Loucy (cell line): ENCODE data around the gene JSRP1.

Source experiments
- H2AFZ ChIP-seq: fragments of 200-600 bp; sonication (generic); 2 replicates; pipeline ENCODE4 v1.6.0; 2016; ENCODE audit warnings: antibody characterized with exemption, mild to moderate bottlenecking, low read length, moderate library complexity
- H3F3A ChIP-seq: fragments of 200-600 bp; 2 replicates; pipeline ENCODE4 v1.6.0; 2016; ENCODE audit warnings: antibody characterized with exemption, low read depth, mild to moderate bottlenecking
- H3K27me3 ChIP-seq: fragments of 200-600 bp; sonication (generic); 2 replicates; pipeline ENCODE4 v1.6.1; 2014; ENCODE audit warnings: low read length, mild to moderate bottlenecking; ENCODE audit not compliant: insufficient read depth, poor library complexity, severe bottlenecking
- H3K36me3 ChIP-seq: fragments of 200-600 bp; sonication (generic); 2 replicates; pipeline ENCODE4 v1.6.1; 2016; ENCODE audit warnings: low read length; ENCODE audit not compliant: insufficient read depth
- H3K4me1 ChIP-seq: fragments of 200-600 bp; sonication (generic); 2 replicates; pipeline ENCODE4 v1.5.1; 2014; ENCODE audit warnings: low read length, mild to moderate bottlenecking; ENCODE audit not compliant: insufficient read depth, poor library complexity, severe bottlenecking
- H3K4me2 ChIP-seq: fragments of 200-600 bp; sonication (generic); 2 replicates; pipeline ENCODE4 v1.6.0; 2014; ENCODE audit warnings: antibody characterized with exemption, low read length, low read depth, mild to moderate bottlenecking; ENCODE audit not compliant: poor library complexity, severe bottlenecking
- H3K4me3 ChIP-seq: fragments of 200-600 bp; sonication (generic); 2 replicates; pipeline ENCODE4 v1.5.1; 2014; ENCODE audit warnings: low read length, mild to moderate bottlenecking, mixed read lengths; ENCODE audit not compliant: poor library complexity, severe bottlenecking
- H3K79me2 ChIP-seq: fragments of 200-600 bp; sonication (generic); 2 replicates; pipeline ENCODE4 v1.6.1; 2014; ENCODE audit warnings: low read length; ENCODE audit not compliant: insufficient read depth
- H3K9ac ChIP-seq: fragments of 200-600 bp; sonication (generic); 2 replicates; pipeline ENCODE4 v1.6.0; 2014; ENCODE audit warnings: mild to moderate bottlenecking, low read depth, low read length, moderate library complexity; ENCODE audit not compliant: poor library complexity, severe bottlenecking
- H3K9me2 ChIP-seq: fragments of 200-600 bp; sonication (generic); replicated peaks from 2 replicates; pipeline ENCODE4 v1.6.1; 2016; ENCODE audit warnings: low read depth, low read length, mixed read lengths
- H3K9me3 ChIP-seq: fragments of 200-600 bp; sonication (generic); 2 replicates; pipeline ENCODE4 v1.6.1; 2014; ENCODE audit warnings: mild to moderate bottlenecking, antibody characterized with exemption, low read length, low read depth; ENCODE audit not compliant: insufficient read depth
- H4K20me1 ChIP-seq: fragments of 200-600 bp; sonication (generic); 2 replicates; pipeline ENCODE4 v1.6.0; 2014; ENCODE audit warnings: antibody characterized with exemption, low read length, mild to moderate bottlenecking; ENCODE audit not compliant: insufficient read depth, poor library complexity, severe bottlenecking
- CTCF ChIP-seq: fragments of 200-600 bp; sonication (generic); conservative IDR thresholded peaks from 2 replicates; pipeline ENCODE4 v1.5.1; 2014; ENCODE audit warnings: mild to moderate bottlenecking, antibody characterized with exemption, low read length
- EZH2phosphoT487 ChIP-seq: fragments of 200-600 bp; IDR thresholded peaks from 2 replicates; pipeline ENCODE4 v1.6.1; 2018; ENCODE audit warnings: antibody characterized with exemption, mild to moderate bottlenecking, moderate library complexity, borderline replicate concordance

The JSRP1 gene

DNA sequence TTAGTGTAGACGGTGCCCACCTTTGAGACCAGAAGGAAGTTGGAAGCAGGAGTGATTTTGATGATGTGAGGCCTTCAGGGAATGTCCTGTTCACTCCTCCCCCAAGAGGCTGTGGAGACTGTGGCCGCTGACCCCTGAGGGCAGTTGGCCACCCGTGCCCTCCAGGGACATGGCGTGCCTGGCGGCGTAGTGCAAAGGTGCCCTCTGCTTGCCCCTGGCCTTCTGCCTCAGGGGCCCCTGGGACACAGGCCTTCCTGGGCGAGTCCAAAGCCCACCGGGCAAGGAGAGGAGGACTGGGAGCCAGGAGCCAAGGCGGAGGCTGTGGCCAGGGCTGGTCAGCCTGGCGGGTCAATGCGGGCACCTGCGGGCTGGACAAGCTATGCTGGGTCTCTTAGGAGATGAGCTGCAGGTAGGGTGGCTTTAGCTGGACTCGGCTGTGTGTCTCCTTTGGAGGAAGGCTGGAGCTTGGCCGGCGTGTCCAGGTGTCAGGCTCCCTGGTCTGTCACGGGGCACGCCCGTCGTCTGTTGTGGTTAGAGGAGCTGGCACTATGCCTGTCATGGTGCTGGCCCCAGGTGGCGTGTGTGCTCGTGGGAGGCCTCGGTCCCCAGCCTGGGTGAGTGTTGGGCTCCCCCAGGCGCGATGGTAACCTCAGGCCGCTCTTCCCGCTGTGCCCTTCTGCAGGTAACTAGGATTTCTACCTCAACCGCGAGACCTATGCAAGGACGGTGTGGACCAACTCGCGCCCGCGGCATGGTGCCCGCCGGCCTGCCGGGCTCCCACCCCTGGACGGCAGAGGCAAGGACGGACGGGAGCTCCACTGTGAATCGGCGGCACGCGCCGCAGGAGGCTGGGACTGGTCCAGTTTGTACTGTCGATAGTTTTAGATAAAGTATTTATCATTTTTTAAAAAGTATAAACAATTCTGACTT is 26.8 kb downstream of the JSRP1 start:
- H3K27me3 ChIP-seq, result no peaks in the 10 kb centered on the region
- H3K4me2 ChIP-seq, result no peak overlapping the region
- H3F3A ChIP-seq, result no peaks in the 10 kb centered on the region
- TF ChIP-seq CTCF (no peak), EZH2phosphoT487 (no peak)
- H2AFZ ChIP-seq, result no peak overlapping the region
- peaks cover 16% of the 10 kb centered on the region for H3K79me2 ChIP-seq
- peaks cover 57% of the 10 kb centered on the region; the same call in 1 of the 2 replicates for H3K36me3 ChIP-seq
- H3K4me3 ChIP-seq, result no peak overlapping the region
- no peaks in the 10 kb centered on the region for H3K9me3 ChIP-seq
- peaks cover 10% of the 10 kb centered on the region for H3K4me1 ChIP-seq
- H3K9me2 ChIP-seq, result no peaks in the 10 kb centered on the region
- peaks cover 10% of the 10 kb centered on the region for H4K20me1 ChIP-seq
- no peak overlapping the region for H3K9ac ChIP-seq

- H3K79me2 ChIP-seq, result peaks cover 6% of the 10 kb centered on the region; the same call in 1 of the 2 replicates
- H3F3A ChIP-seq, result no peaks in the 10 kb centered on the region
- H3K36me3 ChIP-seq, result peaks cover 65% of the 10 kb centered on the region; the same call in 1 of the 2 replicates
- H3K9me2 ChIP-seq, result no peaks in the 10 kb centered on the region
- H2AFZ ChIP-seq, result no peak overlapping the region
- no peak overlapping the region for H3K4me2 ChIP-seq
- H3K4me1 ChIP-seq, result no peaks in the 10 kb centered on the region
- TF ChIP-seq EZH2phosphoT487 (no peak), CTCF (no peak)
- no peaks in the 10 kb centered on the region for H3K27me3 ChIP-seq
- no peaks in the 10 kb centered on the region for H3K9me3 ChIP-seq
- peaks cover 3% of the 10 kb centered on the region for H4K20me1 ChIP-seq
- H3K9ac ChIP-seq, result no peak overlapping the region
- no peak overlapping the region for H3K4me3 ChIP-seq
These were observed 27.8 kb downstream of the JSRP1 start for GRCh38 chr19:2228157-2229030.

DNA sequence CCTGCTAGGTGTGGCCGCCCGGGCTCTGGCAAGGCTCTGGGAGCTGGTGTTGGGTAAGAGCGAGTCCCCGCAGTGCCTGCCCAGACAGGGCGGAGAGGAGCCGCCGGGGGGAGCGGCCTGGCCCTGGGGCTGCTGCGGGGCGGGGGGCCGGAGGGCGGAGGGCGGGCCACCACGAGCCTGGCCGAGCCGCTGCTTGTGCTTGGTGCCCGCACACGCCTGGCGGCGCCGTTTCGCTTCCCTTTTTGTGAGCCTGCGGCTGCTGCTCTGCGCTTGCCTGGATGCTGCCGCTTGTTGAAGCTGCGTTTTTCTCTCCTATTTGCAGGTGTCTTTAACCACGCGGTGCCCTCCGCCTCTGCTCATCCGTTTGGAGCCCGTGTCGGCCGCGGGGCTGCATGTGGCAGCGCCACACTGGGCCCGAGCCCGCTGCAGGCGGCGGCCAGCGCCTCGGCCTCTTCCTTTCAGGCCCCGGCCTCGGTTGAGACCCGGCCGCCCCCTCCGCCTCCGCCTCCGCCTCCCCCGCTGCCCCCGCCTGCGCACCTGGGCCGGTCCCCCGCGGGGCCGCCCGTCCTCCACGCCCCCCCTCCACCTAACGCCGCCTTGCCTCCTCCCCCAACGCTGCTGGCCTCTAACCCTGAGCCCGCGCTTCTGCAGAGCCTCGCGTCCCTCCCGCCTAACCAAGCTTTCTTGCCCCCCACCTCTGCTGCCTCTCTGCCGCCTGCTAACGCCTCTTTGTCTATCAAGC is 28.6 kb downstream of the JSRP1 start:
- Histone ChIP-seq H3K4me2 (no peak overlapping the region), H3K4me1 (no peaks in the 10 kb centered on the region), H3K9ac (no peak overlapping the region), H3K9me3 (no peaks in the 10 kb centered on the region), H3K36me3 (peaks cover 69% of the 10 kb centered on the region; the same call in 1 of the 2 replicates), H4K20me1 (no peaks in the 10 kb centered on the region), H2AFZ (no peak overlapping the region), H3F3A (no peaks in the 10 kb centered on the region), H3K79me2 (no peaks in the 10 kb centered on the region), H3K27me3 (no peaks in the 10 kb centered on the region), H3K9me2 (no peaks in the 10 kb centered on the region), H3K4me3 (no peak overlapping the region)
- TF ChIP-seq EZH2phosphoT487 (no peak), CTCF (no peak)
